H1 (cell line): Measurements from ENCODE around the gene STYXL1. TPM values are rescaled to one million over a fixed set of nuclear protein-coding genes. Genes with fewer than 3 reads are reported as not detected.
A peak's percentile ranks its signal among the peaks of the same experiment; 100 is the strongest.

Source experiments
- CTCF ChIA-PET: fragments of 300-600 bp; sonication (Branson Sonifier 250); formaldehyde crosslinking; loops from one replicate; lab custom pipeline; 2021; ENCODE audit not compliant: partially characterized antibody; lab: Charles Lee
- POLR2A ChIA-PET: fragments of 300-600 bp; sonication (Branson Sonifier 250); formaldehyde crosslinking; loops from one replicate; lab custom pipeline; 2021; ENCODE audit warnings: inconsistent platforms; ENCODE audit not compliant: partially characterized antibody; lab: Charles Lee
- DNase-seq, 2 experiments: peaks; one replicate each; pipeline versions ENCODE4 v3.0.0 to v3.0.0-alpha.2; 2010 to 2022; ENCODE audit warnings: low spot score in 2 of 2, low read depth in 1 of 2, mixed read lengths in 1 of 2
- FAIRE-seq: peaks from 2 replicates; lab custom pipeline; 2011; peaks lifted over from hg19 to GRCh38; lab: Jason Lieb, UNC
- H2AFZ ChIP-seq: 2 replicates; pipeline ENCODE4 v1.8.1; 2012; ENCODE audit warnings: low read length, inconsistent platforms
- H2AK5ac ChIP-seq: 2 replicates; pipeline ENCODE4 v1.6.1; 2013; ENCODE audit warnings: low read depth, low read length
- H2BK120ac ChIP-seq: replicated peaks from 2 replicates; pipeline ENCODE3; 2013; ENCODE audit warnings: low read depth, low read length, inconsistent platforms
- H2BK12ac ChIP-seq: 2 replicates; pipeline ENCODE4 v1.6.1; 2013; ENCODE audit warnings: low read depth, low read length
- H2BK15ac ChIP-seq: 2 replicates; pipeline ENCODE4 v1.6.1; 2013; ENCODE audit warnings: low read length
- H2BK20ac ChIP-seq: 2 replicates; pipeline ENCODE4 v1.6.1; 2013; ENCODE audit warnings: low read length
- H2BK5ac ChIP-seq: 2 replicates; pipeline ENCODE4 v1.6.1; 2013; ENCODE audit warnings: low read depth, low read length
- H3K14ac ChIP-seq: 2 replicates; pipeline ENCODE4 v1.6.1; 2013; ENCODE audit warnings: inconsistent platforms; ENCODE audit not compliant: insufficient read length
- H3K18ac ChIP-seq: 2 replicates; pipeline ENCODE4 v1.6.1; 2013; ENCODE audit warnings: low read length; ENCODE audit errors: extremely low read depth
- H3K23ac ChIP-seq: 2 replicates; pipeline ENCODE4 v1.6.1; 2013; ENCODE audit warnings: inconsistent platforms; ENCODE audit not compliant: insufficient read length
- H3K23me2 ChIP-seq: 2 replicates; pipeline ENCODE4 v1.6.1; 2013; ENCODE audit warnings: low read depth, low read length
- H3K27ac ChIP-seq: 2 replicates; pipeline ENCODE4 v1.6.1; 2011; ENCODE audit warnings: low read depth, low read length, inconsistent platforms
- H3K27me3 ChIP-seq, 4 experiments: replicated peaks in 1 of 4; 1 replicate in 1 of 4; 2 replicates in 3 of 4; pipeline versions ENCODE4 v1.6.1 to v1.8.1; 2011 to 2013; ENCODE audit warnings: low read length in 3 of 4, mild to moderate bottlenecking in 3 of 4, inconsistent platforms in 2 of 4, mixed read lengths in 2 of 4, moderate library complexity in 1 of 4; ENCODE audit not compliant: control insufficient read depth in 3 of 4, insufficient read depth in 3 of 4; ENCODE audit errors: extremely low read depth in 1 of 4
- H3K36me3 ChIP-seq, 4 experiments: 2 replicates each; pipeline versions ENCODE4 v1.6.1 to v1.8.1; 2011 to 2013; ENCODE audit warnings: mild to moderate bottlenecking in 4 of 4, low read length in 3 of 4, moderate library complexity in 2 of 4, control low read depth in 1 of 4, inconsistent platforms in 1 of 4; ENCODE audit not compliant: insufficient read depth in 4 of 4, control insufficient read depth in 2 of 4
- H3K4ac ChIP-seq: replicated peaks from 2 replicates; pipeline ENCODE3; 2013; ENCODE audit warnings: low read length, low read depth, mixed read lengths, inconsistent platforms; ENCODE audit not compliant: insufficient read length
- H3K4me1 ChIP-seq, 4 experiments: replicated peaks in 1 of 4; 1 replicate in 1 of 4; 2 replicates in 3 of 4; pipeline versions ENCODE4 v1.6.1 to v1.8.1; 2011 to 2013; ENCODE audit warnings: low read length in 3 of 4, inconsistent platforms in 2 of 4, mixed read lengths in 1 of 4; ENCODE audit not compliant: insufficient read depth in 4 of 4, control insufficient read depth in 3 of 4
- H3K4me2 ChIP-seq, 2 experiments: 2 replicates each; pipeline versions ENCODE4 v1.6.1 to v1.8.1; 2011 to 2013; ENCODE audit warnings: low read depth in 2 of 2, low read length in 2 of 2, control low read depth in 1 of 2, inconsistent platforms in 1 of 2, mild to moderate bottlenecking in 1 of 2; ENCODE audit not compliant: insufficient read depth in 1 of 2
- H3K4me3 ChIP-seq, 4 experiments: fragments of 200-600, 300-600 bp in 1 of 4; sonication (generic), shearing (Covaris generic), sonication (Bioruptor Twin) in 1 of 4; 2 replicates each; pipeline versions ENCODE4 v1.5.1 to v1.8.1; 2011 to 2016; ENCODE audit warnings: low read length in 4 of 4, low read depth in 3 of 4, control low read depth in 2 of 4, inconsistent platforms in 2 of 4, mild to moderate bottlenecking in 2 of 4, mixed read lengths in 1 of 4, moderate library complexity in 1 of 4; ENCODE audit not compliant: insufficient read depth in 2 of 4; ENCODE audit errors: extremely low read depth in 1 of 4
- H3K56ac ChIP-seq: replicated peaks from 2 replicates; pipeline ENCODE3; 2013; ENCODE audit warnings: low read depth, mild to moderate bottlenecking, mixed read lengths, low read length, inconsistent platforms; ENCODE audit not compliant: insufficient read length
- H3K79me1 ChIP-seq: 2 replicates; pipeline ENCODE4 v1.6.1; 2013; ENCODE audit warnings: low read depth, low read length, control low read depth
- H3K79me2 ChIP-seq, 2 experiments: 2 replicates each; pipeline versions ENCODE4 v1.6.1 to v1.8.1; 2012 to 2013; ENCODE audit warnings: low read length in 2 of 2, mild to moderate bottlenecking in 2 of 2, inconsistent platforms in 1 of 2; ENCODE audit not compliant: insufficient read depth in 2 of 2, control insufficient read depth in 1 of 2
- H3K9ac ChIP-seq, 4 experiments: replicated peaks in 1 of 4; 1 replicate in 1 of 4; 2 replicates in 3 of 4; pipeline versions ENCODE4 v1.6.1 to v1.8.1; 2011 to 2013; ENCODE audit warnings: low read depth in 3 of 4, low read length in 3 of 4, control low read depth in 2 of 4, mild to moderate bottlenecking in 2 of 4, moderate library complexity in 2 of 4, inconsistent platforms in 1 of 4; ENCODE audit errors: extremely low read depth in 1 of 4
- H3K9me3 ChIP-seq, 2 experiments: 2 replicates each; pipeline versions ENCODE4 v1.6.1 to v1.8.1; 2012 to 2013; ENCODE audit warnings: mild to moderate bottlenecking in 2 of 2, moderate library complexity in 2 of 2, control low read depth in 1 of 2, inconsistent platforms in 1 of 2, low read depth in 1 of 2, low read length in 1 of 2, mixed read lengths in 1 of 2; ENCODE audit not compliant: insufficient read depth in 2 of 2
- H4K20me1 ChIP-seq, 2 experiments: replicated peaks in 1 of 2; 2 replicates each; pipeline versions ENCODE3 to v1.8.1; 2011 to 2013; ENCODE audit warnings: inconsistent platforms in 2 of 2, low read length in 2 of 2, mild to moderate bottlenecking in 1 of 2; ENCODE audit not compliant: insufficient read depth in 2 of 2, control insufficient read depth in 1 of 2
- H4K5ac ChIP-seq: 2 replicates; pipeline ENCODE4 v1.6.1; 2013; ENCODE audit warnings: low read length, low read depth, mixed read lengths, inconsistent platforms; ENCODE audit not compliant: insufficient read length
- H4K8ac ChIP-seq: 2 replicates; pipeline ENCODE4 v1.8.0; 2013; ENCODE audit warnings: mild to moderate bottlenecking, moderate library complexity, low read length, inconsistent platforms; ENCODE audit not compliant: insufficient read depth; ENCODE audit errors: extremely low read depth
- H4K91ac ChIP-seq: replicated peaks from 2 replicates; pipeline ENCODE3; 2013; ENCODE audit warnings: low read length, mixed read lengths, inconsistent platforms; ENCODE audit not compliant: insufficient read length
- RAD21 ChIP-seq, 2 experiments: IDR thresholded peaks in 1 of 2; conservative IDR thresholded peaks in 1 of 2; 2 replicates each; pipeline ENCODE4 v1.6.1; 2011; ENCODE audit warnings: low read depth in 2 of 2, low read length in 2 of 2, improper control_type of control experiment in 1 of 2, inconsistent platforms in 1 of 2, mild to moderate bottlenecking in 1 of 2, moderate library complexity in 1 of 2
- SIX5 ChIP-seq: IDR thresholded peaks from 2 replicates; pipeline ENCODE4 v1.6.1; 2011; ENCODE audit warnings: mild to moderate bottlenecking, low read depth, low read length
- TAF1 ChIP-seq: IDR thresholded peaks from 2 replicates; pipeline ENCODE4 v1.6.1; 2011; ENCODE audit warnings: mild to moderate bottlenecking, low read depth, low read length
- TAF7 ChIP-seq: optimal IDR thresholded peaks from 2 replicates; pipeline ENCODE3; 2011; ENCODE audit warnings: low read depth, mild to moderate bottlenecking, inconsistent platforms, low read length, moderate library complexity, borderline replicate concordance
- YY1 ChIP-seq: IDR thresholded peaks from 2 replicates; pipeline ENCODE4 v1.6.1; 2011; ENCODE audit warnings: low read depth, mild to moderate bottlenecking, low read length
- whole genome bisulfite sequencing, 2 experiments: shearing (Covaris generic) in 1 of 2; methylation state at CpG; one replicate each; pipeline versions ENCODE4 v1.1.6 to v1.1.7; 2013 to 2015; ENCODE audit warnings: low lambda C conversion rate in 2 of 2, mixed read lengths in 2 of 2, inconsistent platforms in 1 of 2, low coverage in 1 of 2, missing lambda C conversion rate in 1 of 2; ENCODE audit not compliant: insufficient replicate concordance in 2 of 2, insufficient coverage in 1 of 2, insufficient read length in 1 of 2; ENCODE audit errors: extremely low coverage in 1 of 2, missing lambda C conversion rate in 1 of 2; 5-methylcytosine and 5-hydroxymethylcytosine counted together
- polyA plus RNA-seq, 7 experiments: library from polyadenylated mRNA; depleted of rRNA in 3 of 7; stranded (reverse) in 5 of 7; unstranded in 2 of 7; fragments of >200 nt in 5 of 7; fragments of 200-250 nt in 2 of 7; gene quantifications; 1 replicate in 5 of 7; 2 replicates in 1 of 7; 4 replicates in 1 of 7; pipeline versions ENCODE4 v1.2.1 to v1.2.3, GENCODE V29; 2011 to 2013; ENCODE audit warnings: missing spikeins in 2 of 7, mixed read lengths in 2 of 7
- total RNA-seq: library from RNA; stranded (reverse); fragmentation: NEBNext Ultra II Directional; extraction: Animal tissue kit (Norgen Biotek cat#: 25700); gene quantifications from 2 replicates; pipeline ENCODE4 v1.2.1, GENCODE V29; 2021
- TF ChIP-seq, protein P1 (sequence below), 3 experiments: IDR thresholded peaks; 1 replicate in 2 of 3; 2 replicates in 1 of 3; pipeline versions ENCODE4 v1.5.1 to v1.6.1; 2011; ENCODE audit warnings: low read length in 3 of 3, mild to moderate bottlenecking in 3 of 3, inconsistent platforms in 2 of 3, low read depth in 1 of 3, moderate library complexity in 1 of 3; ENCODE audit not compliant: insufficient read depth in 1 of 3; ENCODE audit errors: control extremely low read depth in 1 of 3

STYXL1 gene
- total and polyA plus RNA-seq, 2 of the 8 experiments (the other 6 are each of a cell fraction or from before 2014, with no cell fraction given): 32.3 to 53.9 TPM

DNA sequence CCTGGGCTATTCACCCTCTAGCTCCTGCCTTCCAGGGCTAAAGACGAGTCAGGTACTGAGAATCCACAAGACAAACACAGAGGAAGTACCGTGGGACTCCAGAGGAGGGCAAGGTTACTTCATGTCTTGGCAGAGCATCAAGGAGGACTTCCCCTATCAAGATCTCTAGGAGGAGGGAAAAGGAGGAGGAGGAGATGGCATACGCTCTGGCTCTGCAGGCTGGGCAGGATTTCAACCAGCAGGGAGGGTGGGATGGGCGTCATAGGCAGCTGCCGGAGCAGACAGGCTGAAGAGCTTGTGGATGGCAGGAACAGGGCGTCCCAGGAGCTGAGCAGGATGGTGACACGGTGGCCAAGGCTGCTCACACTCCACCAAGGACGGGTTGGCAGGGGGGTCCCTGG, 21.4 kb upstream of the STYXL1 start:
- 58% methylated on average over 2 of the region's 8 CpGs; no CpG with 5 or more reads in 1 of the 2 experiments for WGBS, 2 experiments
- no peak overlapping the region for H2AK5ac ChIP-seq
- DNase-seq: peak in 1 of 2 experiments; percentile 46

More for the DNA sequence above, 21.4 kb upstream of the STYXL1 start:
- Histone ChIP-seq H4K91ac (no peak overlapping the region), H3K9ac (no peak overlapping the region), H2BK5ac (no peak overlapping the region), H2BK20ac (no peak overlapping the region), H3K4ac (no peak overlapping the region), H3K23me2 (no peaks in the 10 kb centered on the region), H3K79me2 (no peaks in the 10 kb centered on the region), H3K27me3 (no peaks in the 10 kb centered on the region), H2AFZ (no peak overlapping the region), H3K14ac (no peak overlapping the region), H3K79me1 (no peaks in the 10 kb centered on the region), H3K56ac (no peak overlapping the region), H3K18ac (no peak overlapping the region), H2BK12ac (no peak overlapping the region), H3K4me1 (peaks cover 0 to 3% (median 1%) of the 10 kb centered on the region in 4 experiments; a peak in 5 of 7 replicates), H4K5ac (no peak overlapping the region), H2BK15ac (no peak overlapping the region), H4K20me1 (peaks cover 0 to under 1% of the 10 kb centered on the region in 2 experiments), H3K27ac (no peak overlapping the region), H2BK120ac (no peak overlapping the region), H3K4me3 (no peak overlapping the region), H3K9me3 (no peaks in the 10 kb centered on the region), H4K8ac (no peak overlapping the region), H3K4me2 (no peak overlapping the region), H3K36me3 (peaks cover 16 to 26% (median 22%) of the 10 kb centered on the region in 4 experiments), H3K23ac (no peak overlapping the region)
- CTCF ChIA-PET: interaction anchor here (0.6 to 7.1 kb wide), 22 partner anchors 9 to 246 kb away, joined by 3 to 50 read pairs (median 4); no protein-coding TSS in a partner anchor
- TF ChIP-seq YY1 (0 out of 2 replicates have a peak, but pooled peaks have one; percentile 24), TAF1 (no peak), TAF7 (peak; percentile 5), SIX5 (no peak), RAD21 (IDR thresholded peaks at IDR 0.05 in 1 of 2, conservative IDR thresholded peaks at IDR 0.05 in 1 of 2; ENCODE audit: low read depth in 2 of 2, low read length in 2 of 2) (peak; percentile 84)
- TF ChIP-seq, protein P1, sequence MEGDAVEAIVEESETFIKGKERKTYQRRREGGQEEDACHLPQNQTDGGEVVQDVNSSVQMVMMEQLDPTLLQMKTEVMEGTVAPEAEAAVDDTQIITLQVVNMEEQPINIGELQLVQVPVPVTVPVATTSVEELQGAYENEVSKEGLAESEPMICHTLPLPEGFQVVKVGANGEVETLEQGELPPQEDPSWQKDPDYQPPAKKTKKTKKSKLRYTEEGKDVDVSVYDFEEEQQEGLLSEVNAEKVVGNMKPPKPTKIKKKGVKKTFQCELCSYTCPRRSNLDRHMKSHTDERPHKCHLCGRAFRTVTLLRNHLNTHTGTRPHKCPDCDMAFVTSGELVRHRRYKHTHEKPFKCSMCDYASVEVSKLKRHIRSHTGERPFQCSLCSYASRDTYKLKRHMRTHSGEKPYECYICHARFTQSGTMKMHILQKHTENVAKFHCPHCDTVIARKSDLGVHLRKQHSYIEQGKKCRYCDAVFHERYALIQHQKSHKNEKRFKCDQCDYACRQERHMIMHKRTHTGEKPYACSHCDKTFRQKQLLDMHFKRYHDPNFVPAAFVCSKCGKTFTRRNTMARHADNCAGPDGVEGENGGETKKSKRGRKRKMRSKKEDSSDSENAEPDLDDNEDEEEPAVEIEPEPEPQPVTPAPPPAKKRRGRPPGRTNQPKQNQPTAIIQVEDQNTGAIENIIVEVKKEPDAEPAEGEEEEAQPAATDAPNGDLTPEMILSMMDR (IDR thresholded peaks at IDR 0.05; ENCODE audit: control extremely low read depth in 1 of 3, insufficient read depth in 1 of 3, low read depth in 1 of 3, low read length in 3 of 3): peak; percentile 32 to 69 (median 67)
- POLR2A ChIA-PET: interaction anchor here (0.9 to 10.6 kb wide), 2 partner anchors 15 to 77 kb away, joined by 3 to 127 read pairs; partner anchors contain the start of genes MDH2 and STYXL1
- peak; percentile 74 for FAIRE-seq
